Aorta (tissue), 5 donors: ENCODE results near the gene ZNF20. TPM values are rescaled to one million over a fixed set of nuclear protein-coding genes. Genes with fewer than 3 reads are reported as not detected.

Source experiments
- ATAC-seq: fragments of 200-7000 bp; cut with Tn5 transposase; one replicate; pipeline ENCODE4 v1.9.1; 2022; ENCODE audit warnings: moderate library complexity; ENCODE audit not compliant: low FRiP score
- DNase-seq, 2 donors: peaks; one replicate each; pipeline ENCODE4 v3.0.0-alpha.2; 2020
- H3K27ac ChIP-seq, 2 donors: one replicate each; pipeline ENCODE4 v1.5.1; 2013; ENCODE audit warnings: low read length in 2 of 2, mild to moderate bottlenecking in 2 of 2, moderate library complexity in 2 of 2, control low read depth in 1 of 2, inconsistent platforms in 1 of 2, low read depth in 1 of 2
- H3K27me3 ChIP-seq, 2 donors: one replicate each; pipeline ENCODE4 v1.6.1; 2013; ENCODE audit warnings: control low read depth in 1 of 2, low read length in 1 of 2, mild to moderate bottlenecking in 1 of 2, moderate library complexity in 1 of 2; ENCODE audit not compliant: insufficient read depth in 2 of 2, control insufficient read depth in 1 of 2
- H3K36me3 ChIP-seq, 2 donors: one replicate each; pipeline ENCODE4 v1.6.1; 2013; ENCODE audit warnings: control low read depth in 1 of 2, low read length in 1 of 2, mild to moderate bottlenecking in 1 of 2; ENCODE audit not compliant: insufficient read depth in 2 of 2, control insufficient read depth in 1 of 2
- H3K4me1 ChIP-seq, 2 donors: one replicate each; pipeline ENCODE4 v1.6.1; 2013; ENCODE audit warnings: low read length in 2 of 2, control low read depth in 1 of 2, mild to moderate bottlenecking in 1 of 2, moderate library complexity in 1 of 2; ENCODE audit not compliant: insufficient read depth in 2 of 2, control insufficient read depth in 1 of 2
- H3K4me3 ChIP-seq, 2 donors: one replicate each; pipeline ENCODE4 v1.5.1; 2013; ENCODE audit warnings: low read length in 2 of 2, control low read depth in 1 of 2, mild to moderate bottlenecking in 1 of 2
- H3K9me3 ChIP-seq: one replicate; pipeline ENCODE4 v1.6.1; 2013; ENCODE audit warnings: mild to moderate bottlenecking, low read length; ENCODE audit not compliant: control insufficient read depth
- WGBS, 2 donors: extraction: QIAGEN DNeasy Blood & Tissue Kit; methylation state at CpG; one replicate each; pipeline ENCODE4 v1.1.7; 2013; 5-methylcytosine and 5-hydroxymethylcytosine counted together
- intact Hi-C, 2 donors: fragments of 100-400 bp; cut with DNase I; formaldehyde crosslinking; loops; one replicate each; pipeline versions ENCODE4 v1.14.2 to v1.15.0; 2022
- long read RNA-seq, 2 donors: library from polyadenylated mRNA; unstranded; transcript quantifications; one replicate each; pipeline ENCODE4 v2.0.0, GENCODE V29; 2020 to 2021
- polyA plus RNA-seq, 2 donors: library from polyadenylated mRNA; stranded (reverse); fragments of 200-250 nt; gene quantifications; one replicate each; pipeline ENCODE4 v1.2.3, GENCODE V29; 2013
- total RNA-seq, 2 donors: library from RNA; stranded (reverse); fragmentation: NEBNext Ultra II Directional; extraction: Animal tissue kit (Norgen Biotek cat#: 25700); gene quantifications; one replicate each; pipeline ENCODE4 v1.2.1, GENCODE V29; 2021
- donor health status: healthy with polysubstance abuse.
- donor health status: Bipolar disorder and iron deficiency.
- donor health status: DM: no; HTN: no; CAD: no.
- donor health status: DM: no; HTN: no; CAD: no.
- donor health status: DM: yes; HTN: yes; CAD: no.

The ZNF20 gene
- total RNA-seq, result 1 to 10 TPM; 3.8 to 6.8 TPM
- polyA plus RNA-seq, result 1 to 10 TPM; 1.9 to 5.1 TPM
- long read RNA-seq, donor 1, transcript ZNF20-202 (4 exons, 642 nt), result major isoform, 6 of 12 reads
- long read RNA-seq, donor 1, partial matches to known transcripts, result 0 of 12 reads
- long read RNA-seq, donor 1, other reads (novel, unspliced or antisense), result 4 of 12 reads
- long read RNA-seq, donor 2, partial matches to known transcripts, result 0 of 3 reads
- long read RNA-seq, donor 2, other reads (novel, unspliced or antisense), result 2 of 3 reads

- DNase-seq (peak; percentile 98 to 99), ATAC-seq (peak; percentile 99)
- H3K36me3 ChIP-seq, result peaks cover 0 to 5% of the 10 kb centered on the region in 2 donors
- peak within 1 kb of the TSS; percentile 30 to 38 for H3K27ac ChIP-seq
- no peaks in the 10 kb centered on the region for H3K4me1 ChIP-seq
- peak within 1 kb of the TSS; percentile 55 to 91 for H3K4me3 ChIP-seq
- WGBS, 2 donors, result 0 to 1% methylated on average over 45 to 49 of the region's 49 CpGs
- intact Hi-C loops, result loop anchor here (1.0 to 10.0 kb wide), 8 partner anchors 48 to 343 kb away; partner anchors contain the start of genes ZNF491 (in 1 of the 2), ZNF700 (in 1 of the 2) and ZNF763 (in 1 of the 2)
- H3K27me3 ChIP-seq, result no peaks in the 10 kb centered on the region
- no peaks in the 10 kb centered on the region for H3K9me3 ChIP-seq
These were observed at the start of gene ZNF20 for GRCh38 chr19:12139885-12140544. ZNF20 (minus strand) TSS chr19:12140350; CDS start chr19:12140182, 168 bp downstream.

GRCh38 chr19:12187625-12188024, 47.5 kb upstream of the ZNF20 start:
- no peak for DNase-seq
- intact Hi-C loops, result no loop called here
- Histone ChIP-seq H3K4me3 (no peak overlapping the region), H3K36me3 (peaks cover 32 to 46% of the 10 kb centered on the region in 2 donors), H3K9me3 (peaks cover 36% of the 10 kb centered on the region), H3K27ac (no peak overlapping the region), H3K4me1 (no peaks in the 10 kb centered on the region), H3K27me3 (no peaks in the 10 kb centered on the region)
- ATAC-seq, result no peak
- WGBS, 2 donors, result 99% methylated on average over 6 of the region's 6 CpGs

GRCh38 chr19:12180377-12180776, 40.2 kb upstream of the ZNF20 start:
- Histone ChIP-seq H3K9me3 (peaks cover 16% of the 10 kb centered on the region), H3K4me1 (no peaks in the 10 kb centered on the region), H3K4me3 (no peak overlapping the region), H3K27ac (no peak overlapping the region), H3K27me3 (no peaks in the 10 kb centered on the region), H3K36me3 (peaks cover 7 to 9% of the 10 kb centered on the region in 2 donors)
- 96 to 97% methylated on average over 3 of the region's 3 CpGs for WGBS, 2 donors
- intact Hi-C loops, result no loop called here
- no peak for ATAC-seq
- DNase-seq, result no peak

- WGBS, 2 donors, result 68 to 76% methylated on average over 1 of the region's 1 CpG
- Histone ChIP-seq H3K36me3 (peaks cover 0 to 3% of the 10 kb centered on the region in 2 donors), H3K27ac (no peak overlapping the region), H3K9me3 (no peaks in the 10 kb centered on the region), H3K4me1 (peaks cover 0 to 11% of the 10 kb centered on the region in 2 donors), H3K4me3 (no peak overlapping the region), H3K27me3 (no peaks in the 10 kb centered on the region)
- ATAC-seq (no peak), DNase-seq (no peak)
- intact Hi-C loops, result no loop called here
These were observed 26.5 kb upstream of the ZNF20 start for GRCh38 chr19:12166626-12167025.

- no peaks in the 10 kb centered on the region for H3K36me3 ChIP-seq
- intact Hi-C loops, result no loop called here
- WGBS, 2 donors, result 7 to 12% methylated on average over 2 of the region's 2 CpGs
These were observed 23.7 kb upstream of the ZNF20 start for GRCh38 chr19:12163826-12164225.

GRCh38 chr19:12162882-12163806, 23.0 kb upstream of the ZNF20 start, which contains the start of gene ZNF136:
ZNF136 (plus strand) TSS chr19:12163096; CDS start chr19:12163204, 108 bp downstream.
- no peaks in the 10 kb centered on the region for H3K27me3 ChIP-seq
- H3K4me3 ChIP-seq, result peak within 1 kb of the TSS; percentile 52 to 81
- intact Hi-C loops, result no loop called here
- no peaks in the 10 kb centered on the region for H3K36me3 ChIP-seq
- WGBS, 2 donors, result 0% methylated on average over 56 to 57 of the region's 57 CpGs
- peaks cover 0 to 11% of the 10 kb centered on the region in 2 donors for H3K4me1 ChIP-seq
- H3K9me3 ChIP-seq, result no peaks in the 10 kb centered on the region
- peak within 1 kb of the TSS; percentile 57 to 86 for H3K27ac ChIP-seq
- ATAC-seq (peak; percentile 99), DNase-seq (peak; percentile 98)

More at GRCh38 chr19:12163826-12164225, 23.7 kb upstream of the ZNF20 start:
- ATAC-seq (no peak), DNase-seq (no peak)
- H3K27me3 ChIP-seq, result no peaks in the 10 kb centered on the region
- H3K9me3 ChIP-seq, result no peaks in the 10 kb centered on the region
- H3K4me3 ChIP-seq, result peak overlapping the region; percentile 52 to 81
- H3K27ac ChIP-seq, result no peak overlapping the region
- H3K4me1 ChIP-seq, result peaks cover 0 to 11% of the 10 kb centered on the region in 2 donors

GRCh38 chr19:12162513-12162881, 22.3 kb upstream of the ZNF20 start:
- no peaks in the 10 kb centered on the region for H3K36me3 ChIP-seq
- ATAC-seq (no peak), DNase-seq (no peak)
- peak overlapping the region; percentile 22 to 81 for H3K4me3 ChIP-seq
- peaks cover 0 to 11% of the 10 kb centered on the region in 2 donors for H3K4me1 ChIP-seq
- intact Hi-C loops, result no loop called here
- WGBS, 2 donors, result 13 to 18% methylated on average over 8 of the region's 8 CpGs
- H3K27me3 ChIP-seq, result no peaks in the 10 kb centered on the region
- H3K9me3 ChIP-seq, result no peaks in the 10 kb centered on the region
- peak overlapping the region in 1 of 2 donors; percentile 49 for H3K27ac ChIP-seq

- H3K4me3 ChIP-seq, result no peak overlapping the region
- no peaks in the 10 kb centered on the region for H3K9me3 ChIP-seq
- H3K27me3 ChIP-seq, result no peaks in the 10 kb centered on the region
- H3K27ac ChIP-seq, result no peak overlapping the region
- DNase-seq (no peak), ATAC-seq (no peak)
- WGBS, 2 donors, result 91 to 93% methylated on average over 25 of the region's 25 CpGs
- intact Hi-C loops, result no loop called here
- H3K4me1 ChIP-seq, result peaks cover 0 to 6% of the 10 kb centered on the region in 2 donors
- H3K36me3 ChIP-seq, result no peaks in the 10 kb centered on the region
These were observed 19.7 kb upstream of the ZNF20 start for GRCh38 chr19:12159773-12160414.
